GM18520 (cell line): Measurements from ENCODE around the gene AKAP12.

Source experiments
- ATAC-seq: cut with Tn5 transposase; IDR thresholded peaks from one replicate; pipeline ENCODE4 v1.9.1; 2021; ENCODE audit not compliant: unreplicated experiment

The AKAP12 gene, protein sequence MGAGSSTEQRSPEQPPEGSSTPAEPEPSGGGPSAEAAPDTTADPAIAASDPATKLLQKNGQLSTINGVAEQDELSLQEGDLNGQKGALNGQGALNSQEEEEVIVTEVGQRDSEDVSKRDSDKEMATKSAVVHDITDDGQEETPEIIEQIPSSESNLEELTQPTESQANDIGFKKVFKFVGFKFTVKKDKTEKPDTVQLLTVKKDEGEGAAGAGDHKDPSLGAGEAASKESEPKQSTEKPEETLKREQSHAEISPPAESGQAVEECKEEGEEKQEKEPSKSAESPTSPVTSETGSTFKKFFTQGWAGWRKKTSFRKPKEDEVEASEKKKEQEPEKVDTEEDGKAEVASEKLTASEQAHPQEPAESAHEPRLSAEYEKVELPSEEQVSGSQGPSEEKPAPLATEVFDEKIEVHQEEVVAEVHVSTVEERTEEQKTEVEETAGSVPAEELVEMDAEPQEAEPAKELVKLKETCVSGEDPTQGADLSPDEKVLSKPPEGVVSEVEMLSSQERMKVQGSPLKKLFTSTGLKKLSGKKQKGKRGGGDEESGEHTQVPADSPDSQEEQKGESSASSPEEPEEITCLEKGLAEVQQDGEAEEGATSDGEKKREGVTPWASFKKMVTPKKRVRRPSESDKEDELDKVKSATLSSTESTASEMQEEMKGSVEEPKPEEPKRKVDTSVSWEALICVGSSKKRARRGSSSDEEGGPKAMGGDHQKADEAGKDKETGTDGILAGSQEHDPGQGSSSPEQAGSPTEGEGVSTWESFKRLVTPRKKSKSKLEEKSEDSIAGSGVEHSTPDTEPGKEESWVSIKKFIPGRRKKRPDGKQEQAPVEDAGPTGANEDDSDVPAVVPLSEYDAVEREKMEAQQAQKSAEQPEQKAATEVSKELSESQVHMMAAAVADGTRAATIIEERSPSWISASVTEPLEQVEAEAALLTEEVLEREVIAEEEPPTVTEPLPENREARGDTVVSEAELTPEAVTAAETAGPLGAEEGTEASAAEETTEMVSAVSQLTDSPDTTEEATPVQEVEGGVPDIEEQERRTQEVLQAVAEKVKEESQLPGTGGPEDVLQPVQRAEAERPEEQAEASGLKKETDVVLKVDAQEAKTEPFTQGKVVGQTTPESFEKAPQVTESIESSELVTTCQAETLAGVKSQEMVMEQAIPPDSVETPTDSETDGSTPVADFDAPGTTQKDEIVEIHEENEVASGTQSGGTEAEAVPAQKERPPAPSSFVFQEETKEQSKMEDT (N-terminal part only)

DNA sequence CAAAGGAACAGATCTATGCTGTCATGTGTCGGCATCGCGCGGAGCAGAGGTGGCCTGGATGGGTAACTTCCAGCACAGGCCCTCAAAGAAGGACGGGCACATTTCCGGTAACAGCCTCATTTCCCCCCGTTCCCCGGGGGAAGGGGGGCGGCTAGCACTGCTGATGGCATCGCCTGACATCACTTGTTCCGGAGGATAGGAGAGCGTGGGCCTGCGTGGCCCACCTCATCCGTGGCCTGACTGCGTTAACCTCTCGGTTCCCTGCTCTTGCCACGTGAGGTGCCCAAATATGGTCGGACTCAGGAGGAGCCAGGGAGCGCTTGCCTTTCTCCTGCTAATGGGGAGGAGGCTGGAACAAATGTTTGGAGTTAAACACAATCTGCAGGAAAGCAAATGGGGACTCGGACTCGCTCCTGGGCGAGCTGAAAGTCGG is at the start of gene AKAP12:
Gene AKAP12 (plus strand): TSS at position 365 of the 433 bp plus-strand sequence. CDS start 596 bp downstream, outside the sequence.
- no peak for ATAC-seq

DNA sequence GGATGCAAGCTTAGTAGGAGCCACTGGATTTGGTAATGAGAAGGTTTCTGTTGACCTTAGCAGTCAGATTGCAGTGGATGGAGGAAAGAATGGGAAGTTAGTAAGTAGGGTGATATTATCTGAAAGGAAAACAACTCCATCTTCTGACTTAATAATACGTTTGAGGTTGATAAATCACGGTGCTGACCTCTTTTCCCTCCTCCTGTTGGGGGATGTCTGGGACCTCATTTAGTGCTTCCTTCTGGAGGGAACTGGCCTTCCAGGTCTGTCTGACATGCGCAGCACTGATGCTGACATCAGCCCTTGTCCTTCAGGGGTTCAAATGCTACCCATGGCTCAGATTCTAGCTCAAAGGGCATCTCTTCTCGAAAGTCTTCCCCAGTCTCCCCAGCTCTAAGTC is 48.2 kb upstream of the AKAP12 start:
- no peak for ATAC-seq

DNA sequence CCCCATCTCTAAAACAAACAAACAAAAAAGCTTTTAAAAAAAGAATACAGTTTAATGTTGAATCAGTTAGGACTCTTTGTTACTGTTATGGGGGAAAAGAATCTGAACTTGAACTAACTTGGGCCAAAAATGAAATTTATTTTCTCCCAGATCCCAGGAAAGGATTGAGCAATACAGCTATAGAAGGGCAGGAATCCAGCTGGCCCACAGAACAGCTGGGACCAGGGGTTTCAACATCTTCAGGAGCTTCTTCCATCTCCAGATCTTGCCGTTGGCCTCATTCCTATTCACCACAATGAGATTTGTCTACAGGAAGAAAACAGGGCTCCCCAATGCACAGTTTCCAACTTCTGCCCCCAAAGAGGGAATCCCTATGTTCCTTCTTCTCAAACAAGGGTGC is 43.2 kb upstream of the AKAP12 start:
- ATAC-seq: no peak

DNA sequence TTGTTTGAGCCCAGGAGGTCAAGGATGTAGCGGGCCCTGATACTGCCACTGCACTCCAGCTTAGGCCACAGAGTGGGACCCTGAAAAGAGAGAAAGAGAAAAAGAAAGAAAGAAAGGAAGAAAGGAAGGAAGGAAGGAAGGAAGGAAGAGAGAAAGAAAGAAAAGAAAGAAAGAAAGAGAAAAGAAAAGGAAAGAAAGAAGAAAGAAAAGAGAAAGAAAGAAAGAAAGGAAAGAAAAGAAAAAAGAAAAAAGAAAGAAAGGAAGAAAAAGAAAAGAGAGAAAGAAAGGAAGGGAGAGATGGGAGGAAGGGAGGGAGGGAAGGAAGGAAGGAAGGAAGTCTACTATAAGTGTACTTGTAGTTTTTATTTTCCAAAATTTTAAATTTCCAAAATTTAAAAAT is 42.2 kb upstream of the AKAP12 start:
- no peak for ATAC-seq

DNA sequence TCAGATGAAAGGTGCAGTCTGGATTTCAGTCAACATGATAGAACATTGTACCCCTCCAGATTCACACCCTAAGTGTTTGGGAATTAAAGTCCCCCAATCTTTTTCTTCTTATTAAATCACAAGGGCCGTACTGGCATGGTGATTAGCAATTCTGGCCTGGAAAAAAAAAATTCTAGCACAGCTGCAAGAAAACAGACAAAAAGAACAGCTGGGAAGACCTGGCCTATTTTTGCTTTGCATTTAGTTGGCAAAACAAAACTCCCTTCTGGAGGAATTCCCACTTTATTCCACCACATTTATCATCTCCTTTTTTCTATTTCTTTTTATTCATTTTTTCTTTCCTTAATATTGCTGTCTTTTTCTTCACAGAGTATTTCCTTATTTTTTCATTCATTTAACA is 39.8 kb upstream of the AKAP12 start:
- ATAC-seq: no peak

DNA sequence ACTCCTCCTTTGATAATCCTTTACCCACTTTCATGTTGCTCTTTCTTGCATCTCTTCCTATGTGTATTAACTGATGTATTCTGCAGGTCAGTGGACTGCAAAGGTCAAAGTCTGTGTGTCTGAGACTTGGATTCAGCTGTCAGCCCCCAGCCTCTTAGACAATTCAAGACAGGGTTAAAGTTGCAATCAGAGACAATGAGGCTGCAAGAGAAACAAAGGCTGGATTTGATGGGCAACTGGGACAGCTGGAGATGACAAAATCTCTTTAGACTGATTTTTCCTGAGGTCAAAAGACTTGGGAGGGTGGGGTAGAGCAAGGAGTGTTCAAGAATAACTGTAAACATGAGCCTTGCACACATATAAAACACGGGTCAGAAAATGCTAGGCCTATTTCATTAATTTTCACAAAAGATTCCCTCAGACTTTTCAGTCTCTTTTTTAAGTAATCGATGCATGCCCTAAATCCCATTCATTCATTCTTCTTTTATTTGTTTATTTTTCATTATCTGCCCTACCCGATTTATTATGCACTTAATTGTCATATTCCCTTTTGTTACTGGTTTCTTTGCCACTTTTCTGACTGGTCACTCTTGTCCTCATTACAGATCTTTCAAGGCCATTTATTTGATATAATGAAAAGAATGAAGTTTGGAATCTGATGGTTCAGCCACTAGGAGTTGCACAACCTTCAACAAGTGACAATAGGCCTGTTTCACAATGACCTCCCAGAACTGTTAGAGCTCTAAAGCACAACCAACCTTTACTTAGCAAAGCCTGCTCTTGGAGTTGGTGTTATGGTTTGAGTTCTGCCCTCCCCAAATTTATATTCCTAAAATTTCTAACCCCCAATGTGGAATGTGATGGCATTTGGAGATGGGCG is 33.8 kb upstream of the AKAP12 start:
- no peak for ATAC-seq

DNA sequence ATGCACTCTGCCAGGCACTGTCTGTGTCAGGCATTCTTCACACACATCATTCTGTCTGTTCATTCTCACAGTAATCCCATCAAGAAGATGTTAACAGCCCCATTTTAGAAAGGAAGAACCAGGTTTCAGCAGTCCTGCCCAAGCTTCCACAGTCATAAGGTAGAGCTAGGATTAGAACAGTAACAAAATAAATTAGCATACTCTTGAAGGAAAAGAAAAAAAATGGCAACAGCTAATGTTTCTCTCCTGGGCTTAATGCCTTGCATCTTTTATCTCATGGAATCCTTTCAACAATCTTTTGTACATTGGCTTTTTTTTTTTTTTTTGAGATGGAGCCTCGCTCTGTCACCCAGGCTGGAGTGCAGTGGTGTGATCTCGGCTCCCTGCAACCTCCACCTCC is 32.1 kb upstream of the AKAP12 start:
- ATAC-seq: no peak

DNA sequence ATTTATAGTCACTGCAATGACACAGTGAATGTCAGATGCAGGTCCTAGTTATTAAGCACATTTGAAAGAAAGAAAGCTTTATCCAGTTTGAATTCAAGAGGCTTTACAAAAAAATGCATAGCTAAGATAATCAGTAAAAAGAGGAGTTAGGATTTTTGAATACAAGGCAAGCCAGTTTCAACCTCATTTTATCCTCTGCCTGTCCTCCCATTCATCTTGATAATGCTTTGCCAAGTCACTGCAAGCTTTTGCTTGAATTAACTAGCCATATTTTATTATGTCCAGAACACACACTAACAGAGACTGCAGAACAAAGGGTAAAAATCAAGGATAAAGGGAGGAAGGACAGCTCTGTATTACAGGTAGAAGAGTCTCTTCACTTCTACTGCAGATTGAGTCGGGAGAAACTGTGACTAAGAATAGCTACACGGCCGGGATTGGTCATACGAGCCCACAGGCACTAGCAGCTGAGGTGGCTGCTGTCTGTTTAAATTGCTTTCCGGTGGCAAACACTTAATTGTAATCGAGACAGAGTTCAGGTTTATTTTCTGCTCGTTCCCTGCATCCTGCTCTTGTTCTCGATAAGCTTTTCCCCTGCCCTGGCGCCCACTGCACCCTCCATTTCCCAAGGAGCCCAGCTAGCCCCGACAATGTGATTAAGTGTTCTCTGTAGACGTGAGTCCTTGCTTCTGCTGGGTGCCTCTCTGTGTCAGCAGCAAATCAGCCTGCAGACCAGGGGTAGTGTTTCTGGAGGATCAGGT is 30.5 kb upstream of the AKAP12 start:
- no peak for ATAC-seq

DNA sequence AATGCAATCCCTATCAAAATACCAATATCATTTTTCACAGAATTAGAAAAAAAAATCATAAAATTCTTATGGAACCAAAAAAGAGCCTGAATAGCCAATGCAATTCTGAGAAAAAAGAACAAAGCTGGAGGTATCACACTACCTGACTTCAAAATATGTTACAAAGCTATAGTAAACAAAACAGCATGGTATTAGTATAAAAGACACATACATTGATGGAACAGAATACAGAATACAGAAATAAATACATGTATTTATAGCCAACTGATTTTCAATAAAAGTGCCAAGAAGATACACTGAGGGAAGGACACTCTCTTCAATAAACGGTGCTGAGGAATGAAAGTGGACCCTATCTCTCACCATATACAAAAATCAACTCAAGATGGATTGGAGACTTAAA is 28.7 kb upstream of the AKAP12 start:
- no peak for ATAC-seq

DNA sequence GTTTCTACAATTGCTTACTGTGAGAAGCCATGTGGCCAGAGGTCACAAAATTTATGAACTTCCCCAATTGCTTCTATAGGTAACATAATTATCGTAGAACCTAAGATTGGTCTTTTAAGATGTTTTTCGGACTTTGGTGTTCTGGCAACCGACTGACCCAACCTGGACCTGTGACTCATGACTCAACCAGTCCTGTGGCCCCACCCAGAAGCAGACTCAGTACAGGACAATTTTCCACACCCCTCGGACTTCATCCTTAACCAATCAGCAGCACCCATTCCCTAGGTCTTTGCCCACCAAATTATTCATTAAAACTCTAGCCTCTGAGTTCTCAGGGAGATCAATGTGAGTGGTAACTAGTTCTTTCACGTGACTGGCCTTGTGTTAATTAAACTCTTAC is 26.4 kb upstream of the AKAP12 start:
- ATAC-seq: no peak

DNA sequence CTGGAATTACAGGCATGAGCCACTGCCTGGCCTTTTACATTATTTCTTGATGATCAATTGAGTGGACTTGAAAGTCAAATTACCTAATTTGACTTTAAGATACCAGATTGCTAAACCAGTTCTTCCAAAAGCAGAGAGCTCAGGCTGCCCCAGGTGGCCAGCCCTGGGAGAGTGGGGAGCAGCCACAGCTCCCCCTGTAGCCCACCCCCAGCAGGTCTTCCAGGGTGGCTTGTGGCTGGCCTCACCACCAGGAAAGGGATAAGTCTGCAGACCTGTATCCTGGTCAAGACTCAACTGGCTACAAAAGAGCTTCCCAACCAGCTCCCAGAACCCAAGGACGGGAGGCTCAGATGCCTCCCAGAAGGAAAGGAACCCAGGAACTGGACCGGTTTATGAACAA is 23.8 kb upstream of the AKAP12 start:
- ATAC-seq: no peak

DNA sequence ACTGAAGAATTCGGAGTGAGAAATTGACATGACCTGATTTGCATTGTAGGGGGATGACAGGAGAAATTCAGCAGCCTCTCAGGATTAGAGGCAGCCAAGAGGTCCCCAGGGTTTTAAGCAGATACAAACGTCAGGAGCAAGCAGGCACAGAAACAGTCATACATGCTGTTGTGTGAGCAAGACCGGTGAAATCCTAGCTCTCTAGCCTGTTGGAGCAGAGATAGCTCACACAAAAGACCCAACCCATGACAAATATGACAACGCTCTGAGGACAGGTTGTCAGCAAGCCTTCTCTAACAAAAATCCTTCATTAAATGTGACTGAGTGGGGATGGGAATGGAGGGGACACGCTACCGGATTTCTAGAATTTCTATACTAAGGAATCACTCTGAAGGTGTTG is 23.0 kb upstream of the AKAP12 start:
- ATAC-seq: no peak

DNA sequence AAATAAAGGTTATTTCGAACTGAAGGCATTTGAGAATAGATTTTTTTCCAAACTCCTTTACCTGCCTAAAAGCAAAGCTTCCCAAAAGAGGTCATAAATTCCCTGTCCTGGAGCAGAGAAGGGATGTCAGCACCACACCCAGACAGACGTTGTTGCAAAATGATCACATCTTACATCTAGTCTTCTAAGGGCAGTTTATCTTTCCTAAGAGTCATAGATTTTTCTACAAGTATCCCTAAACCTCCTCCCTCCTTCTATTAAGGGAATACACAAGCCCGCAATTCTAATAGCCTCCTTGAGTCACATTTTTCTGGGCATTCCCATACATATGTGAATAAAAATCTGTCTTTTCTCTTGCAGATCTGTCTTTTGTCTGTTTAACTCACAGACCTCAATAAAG is 20.6 kb upstream of the AKAP12 start:
- ATAC-seq: no peak

DNA sequence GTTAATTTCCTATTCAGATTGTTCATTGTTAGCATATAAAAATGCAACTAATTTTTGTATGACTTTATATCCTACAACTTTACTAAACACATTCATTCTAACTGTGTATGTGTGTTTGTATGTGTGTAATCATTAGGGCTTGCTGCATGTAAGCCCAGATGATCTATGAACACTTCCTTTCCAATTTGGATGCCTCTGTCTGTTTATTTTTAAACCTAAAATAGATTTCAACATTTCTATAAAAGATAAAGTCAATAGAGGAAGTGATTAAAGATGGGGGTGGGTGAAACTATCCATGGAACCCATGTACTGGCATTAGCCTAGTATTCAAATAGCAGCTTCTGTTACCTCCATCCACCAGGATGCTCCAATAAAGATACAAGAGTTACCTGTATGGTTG is 15.7 kb upstream of the AKAP12 start:
- no peak for ATAC-seq

DNA sequence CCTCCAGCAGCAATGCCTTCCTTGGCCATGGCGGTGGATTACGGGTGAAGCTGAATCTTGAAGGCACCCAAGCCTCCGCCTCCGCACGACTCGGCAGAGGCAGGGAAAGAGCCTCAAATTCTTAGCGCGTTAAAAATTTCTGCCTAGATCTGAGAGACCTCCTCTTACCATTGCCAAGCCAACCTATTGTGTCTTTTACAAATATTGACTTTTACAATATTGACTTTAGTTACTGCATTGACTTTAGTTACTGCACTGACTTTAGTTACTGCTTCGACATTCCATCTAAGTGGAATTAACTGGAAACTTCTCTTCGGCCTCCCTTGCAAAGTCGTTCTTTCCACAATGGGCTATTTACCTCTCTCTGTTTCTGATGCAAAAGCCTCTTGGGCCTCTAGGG is 13.8 kb upstream of the AKAP12 start:
- ATAC-seq: no peak

DNA sequence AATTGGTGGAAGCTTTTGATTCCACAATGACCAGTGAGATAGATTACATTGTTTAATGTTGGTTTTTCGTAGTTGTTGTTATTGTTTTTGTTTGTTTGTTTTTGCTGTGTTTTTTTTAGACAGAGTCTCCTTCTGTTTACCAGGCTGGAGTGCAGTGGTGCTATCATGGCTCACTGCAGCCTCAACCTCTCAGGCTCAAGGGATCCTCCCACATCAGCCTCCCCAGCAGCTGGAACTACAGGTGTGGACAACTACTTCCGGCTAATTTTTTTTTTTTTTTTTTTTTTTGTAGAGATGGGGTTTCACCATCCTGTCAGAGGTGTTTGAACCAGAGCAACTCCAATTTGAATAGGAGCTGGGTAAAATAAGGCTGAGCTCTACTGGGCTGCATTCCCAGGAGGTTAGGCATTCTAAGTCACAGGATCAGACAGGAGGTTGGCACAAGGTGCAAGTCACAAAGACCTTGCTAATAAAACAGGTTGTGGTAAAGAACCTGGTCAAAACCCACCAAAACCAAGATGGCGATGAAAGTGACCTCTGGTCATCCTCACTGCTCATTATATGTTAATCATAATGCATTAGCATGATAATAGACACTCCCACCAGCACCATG is 10.9 kb upstream of the AKAP12 start:
- ATAC-seq: no peak

DNA sequence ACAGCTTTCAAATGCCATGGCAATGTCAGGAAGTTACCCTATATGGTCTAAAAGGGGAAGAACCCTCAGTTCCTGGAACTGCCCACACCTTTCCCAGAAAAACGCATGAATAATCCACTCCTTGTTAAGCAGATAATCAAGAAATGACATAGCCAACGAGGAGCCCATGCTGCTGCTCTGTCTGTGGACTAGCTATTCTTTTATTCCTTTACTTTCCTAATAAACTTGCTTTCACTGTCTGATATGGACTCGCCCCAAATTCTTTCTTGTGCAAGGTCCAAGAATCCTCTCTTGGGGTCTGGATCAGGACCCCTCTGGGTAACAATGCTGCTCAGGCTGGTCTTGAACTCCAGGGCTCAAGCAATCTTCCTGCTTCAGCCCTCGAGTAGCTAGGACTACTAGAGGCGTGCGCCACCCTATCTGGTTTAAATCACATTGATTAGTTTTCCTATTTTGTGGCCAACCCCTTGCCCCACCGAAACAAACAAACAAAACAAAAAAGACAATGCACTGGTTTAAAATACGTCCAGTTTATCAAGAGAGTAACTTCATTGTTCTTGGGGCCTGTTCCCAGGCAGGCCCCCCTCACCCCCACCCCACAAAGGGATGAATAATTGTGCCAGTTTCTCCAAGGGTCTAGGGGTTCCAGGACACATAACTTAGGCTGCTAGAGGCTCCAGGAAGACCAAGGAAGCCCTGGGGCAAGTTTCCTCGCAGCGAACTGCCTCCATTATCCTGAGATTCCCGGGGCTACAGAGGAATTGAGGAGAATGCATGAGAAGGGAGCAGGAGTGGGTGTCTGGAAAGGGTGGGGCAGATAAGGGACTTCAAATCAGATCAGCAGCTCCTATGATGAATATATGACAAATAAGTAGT is 10.1 kb upstream of the AKAP12 start:
- no peak for ATAC-seq

DNA sequence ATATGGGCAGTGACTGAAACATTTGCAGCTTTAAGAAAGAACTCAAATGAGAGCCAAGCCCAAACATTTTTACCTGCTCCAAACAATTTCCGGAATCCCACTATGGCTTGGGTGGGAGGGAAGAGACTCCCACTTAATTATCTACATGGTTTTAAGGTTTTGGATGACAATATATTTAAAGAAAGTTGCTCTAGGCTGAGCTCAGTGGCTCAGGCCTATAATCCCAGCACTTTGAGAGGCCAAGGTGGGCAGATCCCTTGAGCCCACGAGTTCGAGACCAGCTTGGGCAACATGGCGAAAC is 9.5 kb upstream of the AKAP12 start:
- no peak for ATAC-seq

DNA sequence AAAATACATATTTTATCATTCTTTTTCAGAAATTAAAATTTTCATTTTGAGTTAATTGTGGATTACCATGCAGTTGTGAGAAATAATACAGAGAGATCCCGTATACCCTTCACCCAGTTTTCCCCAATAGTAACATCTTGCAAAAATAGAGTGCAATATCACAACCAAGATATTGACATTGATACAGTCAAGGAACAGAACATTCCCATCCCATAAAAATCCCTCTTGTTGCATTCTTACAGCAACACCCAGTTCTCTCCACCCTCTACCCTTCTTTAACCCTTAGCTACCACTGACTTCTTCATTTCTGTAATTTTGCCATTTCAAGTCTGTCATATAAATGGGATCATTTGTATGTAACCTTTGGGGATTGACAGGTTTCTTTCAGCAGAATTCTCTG is 6.9 kb upstream of the AKAP12 start:
- ATAC-seq: no peak
